ENCODE results near the gene PRRG2. TPM values are rescaled to one million over a fixed set of nuclear protein-coding genes. Genes with fewer than 3 reads are reported as not detected.

PRRG2 gene
- total RNA-seq, 1 experiment from 2014 or later: 4.7 TPM

- ChIA-PET CTCF (no interaction called here), POLR2A (interaction anchor here (0.8 to 7.3 kb wide), 2 partner anchors 7 to 92 kb away, joined by 4 to 138 read pairs; partner anchors contain the start of genes NOSIP, PRRG2 and RPS11)
Observed at GRCh38 chr19:49587227-49587626, 6.1 kb downstream of the PRRG2 start.

GRCh38 chr19:49588365-49589122, 7.4 kb downstream of the PRRG2 start:
- BruUV-seq (replicated peaks): no TSS peak
- no peak for TF ChIP-seq CTCF (IDR thresholded peaks at IDR 0.05; ENCODE audit: unreplicated experiment)
- CTCF ChIA-PET: no interaction called here
- Mint-ChIP-seq H3K4me1 (ENCODE audit: insufficient read depth, unreplicated experiment) (peaks cover 15% of the 10 kb centered on the region), H3K27me3 (ENCODE audit: insufficient read depth, unreplicated experiment) (no peaks in the 10 kb centered on the region), H3K9me3 (ENCODE audit: unreplicated experiment) (no peaks in the 10 kb centered on the region), H3K27ac (ENCODE audit: low read depth, unreplicated experiment) (no peak overlapping the region), H3K4me3 (ENCODE audit: unreplicated experiment) (no peak overlapping the region), H3K36me3 (ENCODE audit: insufficient read depth, unreplicated experiment) (peaks cover 12% of the 10 kb centered on the region)
- DNase-seq (ENCODE audit: unreplicated experiment): no peak
- POLR2A ChIA-PET: interaction anchor here (1.2 to 8.4 kb wide), 4 partner anchors 9 to 135 kb away, joined by 3 to 138 read pairs (median 74); partner anchors contain the start of genes BCL2L12, IRF3, NOSIP and PRRG2
- intact Hi-C loops (cut with micrococcal nuclease): no loop called here

More at GRCh38 chr19:49587227-49587626, 6.1 kb downstream of the PRRG2 start:
- peaks cover 7% of the 10 kb centered on the region for H3K36me3 Mint-ChIP-seq (ENCODE audit: insufficient read depth, unreplicated experiment)
- no peak for DNase-seq (ENCODE audit: unreplicated experiment)
- intact Hi-C loops (cut with micrococcal nuclease): no loop called here
- H3K27ac Mint-ChIP-seq (ENCODE audit: low read depth, unreplicated experiment): no peak overlapping the region
- no TSS peak for BruUV-seq (replicated peaks)
- H3K4me3 Mint-ChIP-seq (ENCODE audit: unreplicated experiment): no peak overlapping the region
- H3K4me1 Mint-ChIP-seq (ENCODE audit: insufficient read depth, unreplicated experiment): peaks cover 6% of the 10 kb centered on the region
- H3K9me3 Mint-ChIP-seq (ENCODE audit: unreplicated experiment): no peaks in the 10 kb centered on the region
- no peak for TF ChIP-seq CTCF (IDR thresholded peaks at IDR 0.05; ENCODE audit: unreplicated experiment)
- H3K27me3 Mint-ChIP-seq (ENCODE audit: insufficient read depth, unreplicated experiment): no peaks in the 10 kb centered on the region

- Mint-ChIP-seq H3K27ac (ENCODE audit: low read depth, unreplicated experiment) (no peak overlapping the region), H3K9me3 (ENCODE audit: unreplicated experiment) (no peaks in the 10 kb centered on the region), H3K4me1 (ENCODE audit: insufficient read depth, unreplicated experiment) (peaks cover 25% of the 10 kb centered on the region), H3K27me3 (ENCODE audit: insufficient read depth, unreplicated experiment) (no peaks in the 10 kb centered on the region), H3K4me3 (ENCODE audit: unreplicated experiment) (no peak overlapping the region), H3K36me3 (ENCODE audit: insufficient read depth, unreplicated experiment) (peaks cover 21% of the 10 kb centered on the region)
- intact Hi-C loops (cut with micrococcal nuclease): no loop called here
- ChIA-PET POLR2A (interaction anchor here (2.0 to 8.4 kb wide), 3 partner anchors 10 to 75 kb away, joined by 13 to 138 read pairs (median 136); partner anchors contain the start of genes BCL2L12, IRF3, NOSIP and PRRG2), CTCF (interaction anchor here (1.0 kb wide), 1 partner anchor 19 kb away, joined by 5 read pairs; no protein-coding TSS in a partner anchor)
- no peak for DNase-seq (ENCODE audit: unreplicated experiment)
- BruUV-seq (replicated peaks): no TSS peak
- TF ChIP-seq CTCF (IDR thresholded peaks at IDR 0.05; ENCODE audit: unreplicated experiment): no peak
Observed at GRCh38 chr19:49589502-49589905, 8.4 kb downstream of the PRRG2 start.
